PC-9 (cell line): ENCODE measurements around the gene PBXIP1. TPM values are rescaled to one million over a fixed set of nuclear protein-coding genes. Genes with fewer than 3 reads are reported as not detected.
"Not testable (repeated sequence)": the region's sequence is repeated elsewhere in the genome, so short reads cannot be mapped to it uniquely, and the experiment has no call there.

Experiments used
- BruUV-seq: library from RNA; stranded (reverse); fragments of 400-500 nt; replicated peaks from 2 replicates; lab custom pipeline; 2021; lab: Mats Ljungman, UMichigan
- CTCF ChIA-PET: fragments of 300-600 bp; sonication (Branson Sonifier 250); formaldehyde crosslinking; loops from one replicate; lab custom pipeline; 2022; ENCODE audit warnings: antibody characterized with exemption; lab: Charles Lee
- POLR2A ChIA-PET: fragments of 300-600 bp; sonication (Branson Sonifier 250); formaldehyde crosslinking; loops from one replicate; lab custom pipeline; 2022; ENCODE audit warnings: antibody characterized with exemption; ENCODE audit not compliant: unreplicated experiment; lab: Charles Lee
- DNase-seq, 2 experiments: peaks; one replicate each; pipeline versions ENCODE4 v3.0.0 to v3.0.0-alpha.2; 2015 to 2022; ENCODE audit warnings: mixed read lengths in 1 of 2
- H2AFZ ChIP-seq: fragments of 200-600 bp; sonication (generic); 2 replicates; pipeline ENCODE4 v1.8.1; 2017; ENCODE audit warnings: antibody characterized with exemption
- H3F3A ChIP-seq: fragments of 200-600 bp; sonication (generic); 2 replicates; pipeline ENCODE4 v1.8.1; 2017; ENCODE audit warnings: antibody characterized with exemption, mild to moderate bottlenecking, low read depth; ENCODE audit not compliant: insufficient read depth
- H3K27ac ChIP-seq: fragments of 200-600 bp; sonication (generic); 2 replicates; pipeline ENCODE4 v1.6.1; 2016; ENCODE audit warnings: mixed run types
- H3K27me3 ChIP-seq: fragments of 200-600 bp; sonication (generic); 2 replicates; pipeline ENCODE4 v1.6.1; 2016; ENCODE audit warnings: low read depth, mixed run types; ENCODE audit not compliant: insufficient read depth
- H3K36me3 ChIP-seq: fragments of 200-600 bp; sonication (generic); 2 replicates; pipeline ENCODE4 v1.6.1; 2016; ENCODE audit warnings: low read depth, mixed run types
- H3K4me1 ChIP-seq: fragments of 200-600 bp; sonication (generic); replicated peaks from 2 replicates; pipeline ENCODE4 v1.6.1; 2016; ENCODE audit warnings: mixed run types; ENCODE audit not compliant: insufficient read depth
- H3K4me2 ChIP-seq: fragments of 200-600 bp; sonication (generic); 2 replicates; pipeline ENCODE4 v1.6.1; 2017; ENCODE audit warnings: mixed run types
- H3K4me3 ChIP-seq: fragments of 200-600 bp; sonication (generic); 2 replicates; pipeline ENCODE4 v1.6.1; 2016; ENCODE audit warnings: mixed run types
- H3K79me2 ChIP-seq: fragments of 200-600 bp; sonication (generic); 2 replicates; pipeline ENCODE4 v1.6.1; 2017; ENCODE audit warnings: low read depth, mixed run types
- H3K9me2 ChIP-seq: fragments of 200-600 bp; sonication (generic); 2 replicates; pipeline ENCODE4 v1.8.1; 2017; ENCODE audit warnings: mild to moderate bottlenecking; ENCODE audit not compliant: insufficient read depth
- H3K9me3 ChIP-seq: fragments of 200-600 bp; sonication (generic); 2 replicates; pipeline ENCODE4 v1.8.1; 2016; ENCODE audit warnings: low read depth; ENCODE audit not compliant: insufficient read depth
- H4K20me1 ChIP-seq: fragments of 200-600 bp; sonication (generic); 2 replicates; pipeline ENCODE4 v1.8.1; 2017; ENCODE audit not compliant: insufficient read depth
- EZH2 ChIP-seq: fragments of 200-600 bp; sonication (generic); IDR thresholded peaks from 2 replicates; pipeline ENCODE4 v1.8.0; 2017; ENCODE audit warnings: antibody characterized with exemption, low read depth
- intact Hi-C: fragments of 100-400 bp; cut with micrococcal nuclease; formaldehyde crosslinking; loops from one replicate; pipeline ENCODE4 v1.10.0; 2022; ENCODE audit not compliant: unreplicated experiment
- total RNA-seq: library from RNA; stranded (reverse); gene quantifications from 2 replicates; pipeline ENCODE4 v1.2.3, GENCODE V29; 2021
- TF ChIP-seq, protein P1 (sequence below): fragments of 200-600 bp; sonication (generic); conservative IDR thresholded peaks from 2 replicates; pipeline ENCODE4 v1.6.1; 2017; ENCODE audit warnings: mixed run types, antibody characterized with exemption, mild to moderate bottlenecking, moderate library complexity

Gene PBXIP1
- total RNA-seq, 1 experiment from 2014 or later = 40.2 TPM

GRCh38 chr1:154995301-154995983, 39.5 kb upstream of the PBXIP1 start:
- peaks cover 46% of the 10 kb centered on the region for H3F3A ChIP-seq
- H3K4me2 ChIP-seq, H4K20me1 ChIP-seq, H3K36me3 ChIP-seq, H3K79me2 ChIP-seq, BruUV-seq, intact Hi-C loops, H3K9me3 ChIP-seq, H2AFZ ChIP-seq, H3K27me3 ChIP-seq, H3K4me3 ChIP-seq, H3K9me2 ChIP-seq: not testable (repeated sequence)
- H3K27ac ChIP-seq = peak overlapping the region; percentile 30; the same call in 1 of the 2 replicates
- POLR2A ChIA-PET = interaction anchor here (0.7 kb wide), 2 partner anchors 16 to 22 kb away, joined by 3 to 8 read pairs; no protein-coding TSS in a partner anchor
- TF ChIP-seq, protein P1, sequence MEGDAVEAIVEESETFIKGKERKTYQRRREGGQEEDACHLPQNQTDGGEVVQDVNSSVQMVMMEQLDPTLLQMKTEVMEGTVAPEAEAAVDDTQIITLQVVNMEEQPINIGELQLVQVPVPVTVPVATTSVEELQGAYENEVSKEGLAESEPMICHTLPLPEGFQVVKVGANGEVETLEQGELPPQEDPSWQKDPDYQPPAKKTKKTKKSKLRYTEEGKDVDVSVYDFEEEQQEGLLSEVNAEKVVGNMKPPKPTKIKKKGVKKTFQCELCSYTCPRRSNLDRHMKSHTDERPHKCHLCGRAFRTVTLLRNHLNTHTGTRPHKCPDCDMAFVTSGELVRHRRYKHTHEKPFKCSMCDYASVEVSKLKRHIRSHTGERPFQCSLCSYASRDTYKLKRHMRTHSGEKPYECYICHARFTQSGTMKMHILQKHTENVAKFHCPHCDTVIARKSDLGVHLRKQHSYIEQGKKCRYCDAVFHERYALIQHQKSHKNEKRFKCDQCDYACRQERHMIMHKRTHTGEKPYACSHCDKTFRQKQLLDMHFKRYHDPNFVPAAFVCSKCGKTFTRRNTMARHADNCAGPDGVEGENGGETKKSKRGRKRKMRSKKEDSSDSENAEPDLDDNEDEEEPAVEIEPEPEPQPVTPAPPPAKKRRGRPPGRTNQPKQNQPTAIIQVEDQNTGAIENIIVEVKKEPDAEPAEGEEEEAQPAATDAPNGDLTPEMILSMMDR = peak; percentile 48; the same call in 1 of the 2 replicates
- DNase-seq = peak; percentile 60 to 77
- CTCF ChIA-PET = interaction anchor here (0.6 to 0.7 kb wide), 3 partner anchors 19 to 87 kb away, joined by 4 to 7 read pairs (median 6); no protein-coding TSS in a partner anchor
- H3K4me1 ChIP-seq = peaks cover 28% of the 10 kb centered on the region

DNA sequence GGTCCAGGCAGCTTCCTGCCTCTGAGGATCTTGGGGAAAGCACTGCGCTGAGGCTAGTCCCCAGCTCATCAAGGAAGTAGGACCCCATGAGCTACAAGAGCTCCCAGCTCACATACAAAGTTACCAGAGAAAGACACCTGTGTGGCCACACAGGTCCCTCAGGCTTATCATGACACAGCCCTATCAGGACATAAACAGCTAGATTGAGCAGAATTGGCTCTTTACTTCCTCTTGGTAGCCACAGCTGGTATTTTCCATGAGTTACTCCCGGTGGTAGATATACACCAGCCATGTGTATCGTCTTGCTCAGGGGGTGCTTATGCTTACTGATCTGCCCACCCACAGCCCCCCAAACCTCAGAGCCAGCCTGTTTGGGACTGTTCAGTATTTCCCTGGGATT, 38.7 kb upstream of the PBXIP1 start:
- H3F3A ChIP-seq = peaks cover 46% of the 10 kb centered on the region
- no peaks in the 10 kb centered on the region for H3K9me2 ChIP-seq
- peak overlapping the region; percentile 30 for H3K27ac ChIP-seq
- ChIA-PET POLR2A (interaction anchor here (0.5 to 1.1 kb wide), 5 partner anchors 8 to 88 kb away, joined by 3 to 14 read pairs (median 5); partner anchors contain the start of gene FLAD1), CTCF (interaction anchor here (0.6 to 0.7 kb wide), 3 partner anchors 18 to 25 kb away, joined by 3 to 6 read pairs (median 4); no protein-coding TSS in a partner anchor)
- DNase-seq = no peak
- no peaks in the 10 kb centered on the region for H4K20me1 ChIP-seq
- TSS peak; percentile 8 for BruUV-seq
- H3K36me3 ChIP-seq = no peaks in the 10 kb centered on the region
- TF ChIP-seq EZH2 = no peak
- TF ChIP-seq, protein P1 = no peak
- peaks cover 21% of the 10 kb centered on the region; the same call in 1 of the 2 replicates for H3K4me1 ChIP-seq
- H3K4me2 ChIP-seq = no peak overlapping the region
- no peak overlapping the region for H2AFZ ChIP-seq
- H3K9me3 ChIP-seq = no peaks in the 10 kb centered on the region
- H3K27me3 ChIP-seq = no peaks in the 10 kb centered on the region
- intact Hi-C loops = no loop called here
- peaks cover under 1% of the 10 kb centered on the region; the same call in 1 of the 2 replicates for H3K79me2 ChIP-seq
- no peak overlapping the region for H3K4me3 ChIP-seq

DNA sequence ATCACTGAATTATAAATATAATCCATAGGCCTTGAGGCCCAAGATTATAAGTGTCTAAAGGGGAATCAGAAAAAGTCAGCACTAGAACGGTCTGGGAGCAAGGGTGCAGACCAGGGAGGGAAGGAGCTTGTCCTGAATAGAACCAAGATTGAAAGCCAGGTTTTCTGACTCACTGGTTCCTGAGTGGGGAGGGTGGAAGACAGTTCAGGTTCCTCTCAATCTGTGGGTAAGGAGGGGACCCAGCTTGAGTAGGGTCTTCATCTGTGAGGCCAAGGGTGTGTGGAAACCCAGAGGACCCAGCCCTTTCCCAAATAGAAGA, 38.3 kb upstream of the PBXIP1 start:
- Histone ChIP-seq H3K27me3 (no peaks in the 10 kb centered on the region), H3K9me2 (no peaks in the 10 kb centered on the region), H3K79me2 (no peaks in the 10 kb centered on the region; the same call in 1 of the 2 replicates), H3K4me3 (no peak overlapping the region), H2AFZ (no peak overlapping the region), H3K4me2 (no peak overlapping the region), H3F3A (peaks cover 48% of the 10 kb centered on the region), H3K4me1 (peaks cover 19% of the 10 kb centered on the region; the same call in 1 of the 2 replicates), H3K9me3 (no peaks in the 10 kb centered on the region), H3K27ac (peak overlapping the region; percentile 20), H4K20me1 (no peaks in the 10 kb centered on the region), H3K36me3 (no peaks in the 10 kb centered on the region)
- TF ChIP-seq, protein P1 = no peak
- no peak for TF ChIP-seq EZH2
- CTCF ChIA-PET = interaction anchor here (0.6 to 0.7 kb wide), 3 partner anchors 22 to 44 kb away, joined by 3 to 4 read pairs (median 3); no protein-coding TSS in a partner anchor
- POLR2A ChIA-PET = interaction anchor here (0.7 to 1.1 kb wide), 4 partner anchors 8 to 62 kb away, joined by 3 to 6 read pairs (median 4); partner anchors contain the start of gene FLAD1
- no TSS peak for BruUV-seq
- DNase-seq = no peak
- intact Hi-C loops = no loop called here
